ENCODE results near the gene A1BG. TPM values are rescaled to one million over a fixed set of nuclear protein-coding genes. Genes with fewer than 3 reads are reported as not detected.

The A1BG gene, protein sequence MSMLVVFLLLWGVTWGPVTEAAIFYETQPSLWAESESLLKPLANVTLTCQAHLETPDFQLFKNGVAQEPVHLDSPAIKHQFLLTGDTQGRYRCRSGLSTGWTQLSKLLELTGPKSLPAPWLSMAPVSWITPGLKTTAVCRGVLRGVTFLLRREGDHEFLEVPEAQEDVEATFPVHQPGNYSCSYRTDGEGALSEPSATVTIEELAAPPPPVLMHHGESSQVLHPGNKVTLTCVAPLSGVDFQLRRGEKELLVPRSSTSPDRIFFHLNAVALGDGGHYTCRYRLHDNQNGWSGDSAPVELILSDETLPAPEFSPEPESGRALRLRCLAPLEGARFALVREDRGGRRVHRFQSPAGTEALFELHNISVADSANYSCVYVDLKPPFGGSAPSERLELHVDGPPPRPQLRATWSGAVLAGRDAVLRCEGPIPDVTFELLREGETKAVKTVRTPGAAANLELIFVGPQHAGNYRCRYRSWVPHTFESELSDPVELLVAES
- 13.7 and 15.5 TPM in 2 replicates for polyA plus RNA-seq (2011; rRNA removed)
- polyA minus RNA-seq (2011; rRNA and poly(A)+ RNA removed): 0.82 and 1.2 TPM in 2 replicates

DNA sequence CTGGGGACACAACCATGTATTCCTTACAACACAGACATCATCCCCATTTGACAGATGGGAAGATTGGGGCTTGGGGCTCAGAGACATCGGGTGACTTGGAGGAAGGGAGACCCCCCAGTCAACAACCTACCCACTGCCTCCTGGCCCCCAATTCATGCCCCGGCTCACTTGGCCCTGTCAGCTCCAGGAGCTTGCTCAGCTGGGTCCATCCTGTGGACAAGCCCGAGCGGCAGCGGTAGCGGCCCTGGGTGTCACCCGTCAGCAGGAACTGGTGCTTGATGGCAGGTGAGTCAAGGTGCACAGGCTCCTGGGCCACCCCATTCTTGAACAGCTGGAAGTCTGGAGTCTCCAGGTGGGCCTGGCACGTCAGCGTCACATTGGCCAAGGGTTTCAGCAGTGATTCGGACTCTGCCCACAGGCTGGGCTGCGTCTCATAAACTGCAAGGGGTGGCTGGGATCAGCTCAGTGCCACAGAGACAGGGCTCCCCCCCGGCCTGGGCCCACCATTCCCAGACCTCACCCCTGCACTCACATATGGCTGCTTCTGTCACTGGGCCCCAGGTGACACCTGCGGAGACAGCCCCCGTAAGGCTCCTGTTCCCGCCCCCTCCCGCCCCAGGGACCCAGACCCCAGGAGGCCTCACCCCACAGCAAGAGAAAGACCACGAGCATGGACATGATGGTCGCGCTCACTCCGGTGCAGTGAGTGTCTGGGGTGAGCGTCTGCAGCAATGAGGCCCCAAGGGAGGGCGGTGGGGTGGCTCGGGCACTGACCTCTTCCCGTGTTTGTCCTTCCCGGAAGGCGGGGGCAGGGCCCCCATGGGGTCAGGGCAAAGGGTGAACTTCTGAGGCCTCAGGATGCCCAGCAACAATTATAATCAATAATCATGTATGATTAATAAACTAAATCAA lies at the start of gene A1BG:
Gene A1BG (minus strand): TSS at position 733 of the 912 bp plus-strand sequence. CDS start 55 bp downstream, at position 678.
- TF ChIP-seq CTCF (IDR thresholded peaks at IDR 0.05; ENCODE audit: insufficient read depth, low read depth, low read length): no peak
- Histone ChIP-seq H3K4me3 (ENCODE audit: low read depth, low read length) (no peak within 1 kb of the TSS), H3K36me3 (ENCODE audit: control insufficient read depth, insufficient read depth, low read length) (peaks cover 14% of the 10 kb centered on the region), H3K27me3 (ENCODE audit: control insufficient read depth, insufficient read depth, low read length) (no peaks in the 10 kb centered on the region; the same call in 1 of the 2 replicates)
- ChIA-PET CTCF (no interaction called here), POLR2A (no interaction called here)
- DNase-seq (ENCODE audit: low read depth): no peak

GRCh38 chr19:58401840-58402421 lies 48.6 kb upstream of the A1BG start:
- Histone ChIP-seq H3K36me3 (ENCODE audit: control insufficient read depth, insufficient read depth, low read length) (no peaks in the 10 kb centered on the region), H3K4me3 (ENCODE audit: low read depth, low read length) (peak overlapping the region; percentile 48), H3K27me3 (ENCODE audit: control insufficient read depth, insufficient read depth, low read length) (no peaks in the 10 kb centered on the region)
- TF ChIP-seq CTCF (IDR thresholded peaks at IDR 0.05; ENCODE audit: insufficient read depth, low read depth, low read length): no peak
- POLR2A ChIA-PET: no interaction called here
- DNase-seq (ENCODE audit: low read depth): no peak
- CTCF ChIA-PET: interaction anchor here (0.7 kb wide), 1 partner anchor 173 kb away, joined by 3 read pairs; the partner anchor contains the start of gene ZNF544

GRCh38 chr19:58400916-58401839 lies 47.9 kb upstream of the A1BG start:
- 0 out of 2 replicates have a peak, but pooled peaks have one; percentile 15 for TF ChIP-seq CTCF (IDR thresholded peaks at IDR 0.05; ENCODE audit: insufficient read depth, low read depth, low read length)
- POLR2A ChIA-PET: no interaction called here
- DNase-seq (ENCODE audit: low read depth): peak; percentile 96
- CTCF ChIA-PET: no interaction called here
- Histone ChIP-seq H3K4me3 (ENCODE audit: low read depth, low read length) (peak overlapping the region; percentile 50), H3K36me3 (ENCODE audit: control insufficient read depth, insufficient read depth, low read length) (no peaks in the 10 kb centered on the region), H3K27me3 (ENCODE audit: control insufficient read depth, insufficient read depth, low read length) (no peaks in the 10 kb centered on the region)

DNA sequence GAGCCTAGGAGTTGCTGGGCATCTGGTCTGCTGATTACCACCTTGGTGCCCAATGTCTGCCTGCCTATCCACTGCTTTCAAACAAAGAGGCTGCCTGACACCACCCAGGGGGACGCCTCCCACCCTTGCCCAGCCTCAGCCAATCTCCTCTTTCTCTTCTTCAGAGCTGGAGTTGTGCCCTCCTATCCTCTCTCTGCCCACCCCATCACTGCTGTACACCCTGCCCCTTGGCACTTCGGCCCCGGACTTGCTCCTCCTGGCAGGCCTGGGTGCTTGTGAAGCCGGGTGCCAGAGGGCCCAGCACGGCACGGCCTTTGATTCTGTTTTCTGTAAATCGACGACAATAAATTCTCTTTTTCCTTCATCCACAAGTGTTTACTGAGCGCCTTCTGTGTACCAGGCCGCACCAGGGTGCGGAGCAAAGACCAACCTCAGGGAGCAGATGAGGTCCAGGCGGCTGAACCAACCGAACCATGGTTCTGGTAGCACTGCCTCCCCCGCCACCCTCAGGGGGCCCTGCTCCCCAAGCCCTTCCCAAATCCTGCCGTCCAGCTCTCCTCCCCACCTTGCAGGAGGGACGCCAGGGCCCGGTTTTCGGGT lies 47.1 kb upstream of the A1BG start:
- no peak for TF ChIP-seq CTCF (IDR thresholded peaks at IDR 0.05; ENCODE audit: insufficient read depth, low read depth, low read length)
- H3K36me3 ChIP-seq (ENCODE audit: control insufficient read depth, insufficient read depth, low read length): no peaks in the 10 kb centered on the region
- CTCF ChIA-PET: no interaction called here
- no peaks in the 10 kb centered on the region for H3K27me3 ChIP-seq (ENCODE audit: control insufficient read depth, insufficient read depth, low read length)
- DNase-seq (ENCODE audit: low read depth): no peak
- POLR2A ChIA-PET: no interaction called here
- H3K4me3 ChIP-seq (ENCODE audit: low read depth, low read length): peak overlapping the region; percentile 50
